H9 (cell line): ENCODE data around the gene ACTN4. TPM values are rescaled to one million over a fixed set of nuclear protein-coding genes. Genes with fewer than 3 reads are reported as not detected.

Experiments
- DNase-seq: peaks from one replicate; pipeline ENCODE4 v3.0.0-alpha.2; 2017
- H2AFZ ChIP-seq: one replicate; pipeline ENCODE4 v1.6.1; 2013; ENCODE audit warnings: mild to moderate bottlenecking, low read length, control low read depth, moderate library complexity
- H2AK5ac ChIP-seq: 2 replicates; pipeline ENCODE4 v1.6.1; 2013; ENCODE audit warnings: low read length, control low read depth, mixed read lengths; ENCODE audit not compliant: insufficient read length
- H2BK120ac ChIP-seq: one replicate; pipeline ENCODE4 v1.6.1; 2013; ENCODE audit warnings: low read depth, mild to moderate bottlenecking, low read length, control low read depth, inconsistent platforms; ENCODE audit not compliant: poor library complexity, severe bottlenecking
- H2BK12ac ChIP-seq: 2 replicates; pipeline ENCODE4 v1.6.1; 2013; ENCODE audit warnings: low read length, control low read depth, mixed read lengths, low read depth; ENCODE audit not compliant: insufficient read length
- H2BK15ac ChIP-seq: 2 replicates; pipeline ENCODE4 v1.6.1; 2013; ENCODE audit warnings: low read depth, low read length, control low read depth
- H2BK20ac ChIP-seq: one replicate; pipeline ENCODE4 v1.6.1; 2013; ENCODE audit warnings: low read depth, mild to moderate bottlenecking, low read length, control low read depth, inconsistent platforms; ENCODE audit not compliant: poor library complexity, severe bottlenecking
- H2BK5ac ChIP-seq: 2 replicates; pipeline ENCODE4 v1.6.1; 2013; ENCODE audit warnings: low read length, control low read depth, mixed read lengths; ENCODE audit not compliant: insufficient read length
- H3K14ac ChIP-seq: 2 replicates; pipeline ENCODE4 v1.6.1; 2013; ENCODE audit warnings: low read length, control low read depth; ENCODE audit not compliant: insufficient read depth
- H3K18ac ChIP-seq: 2 replicates; pipeline ENCODE4 v1.6.1; 2013; ENCODE audit warnings: low read depth, mild to moderate bottlenecking, mixed read lengths, low read length, control low read depth; ENCODE audit not compliant: insufficient read length
- H3K23ac ChIP-seq: 2 replicates; pipeline ENCODE4 v1.6.1; 2013; ENCODE audit warnings: low read length, control low read depth, mixed read lengths, low read depth; ENCODE audit not compliant: insufficient read length
- H3K23me2 ChIP-seq: 2 replicates; pipeline ENCODE4 v1.6.1; 2013; ENCODE audit warnings: low read depth, mild to moderate bottlenecking, mixed read lengths, low read length, control low read depth; ENCODE audit not compliant: insufficient read length, poor library complexity, severe bottlenecking
- H3K27ac ChIP-seq: 2 replicates; pipeline ENCODE4 v1.5.1; 2013; ENCODE audit warnings: low read length, control low read depth, mixed read lengths, low read depth; ENCODE audit not compliant: insufficient read length
- H3K27me3 ChIP-seq: 2 replicates; pipeline ENCODE4 v1.6.1; 2013; ENCODE audit warnings: low read length, control low read depth, inconsistent platforms; ENCODE audit not compliant: insufficient read depth
- H3K4ac ChIP-seq: 2 replicates; pipeline ENCODE4 v1.6.1; 2013; ENCODE audit warnings: low read depth, mild to moderate bottlenecking, control low read depth, inconsistent platforms, low read length, moderate library complexity
- H3K4me1 ChIP-seq: 2 replicates; pipeline ENCODE4 v1.6.1; 2013; ENCODE audit warnings: low read length, control low read depth, inconsistent platforms; ENCODE audit not compliant: insufficient read depth
- H3K4me2 ChIP-seq: 2 replicates; pipeline ENCODE4 v1.6.1; 2013; ENCODE audit warnings: low read length, control low read depth, mixed read lengths; ENCODE audit not compliant: insufficient read length, insufficient read depth
- H3K56ac ChIP-seq: 2 replicates; pipeline ENCODE4 v1.6.1; 2013; ENCODE audit warnings: low read depth, mild to moderate bottlenecking, mixed read lengths, low read length, control low read depth; ENCODE audit not compliant: insufficient read length
- H3K79me1 ChIP-seq: 2 replicates; pipeline ENCODE4 v1.6.1; 2013; ENCODE audit warnings: low read depth, mild to moderate bottlenecking, moderate library complexity, low read length, control low read depth, inconsistent platforms; ENCODE audit not compliant: insufficient read depth, poor library complexity, severe bottlenecking
- H3K79me2 ChIP-seq: 2 replicates; pipeline ENCODE4 v1.6.1; 2013; ENCODE audit warnings: low read length, control low read depth, inconsistent platforms; ENCODE audit not compliant: insufficient read depth
- H3K9ac ChIP-seq: 2 replicates; pipeline ENCODE4 v1.6.1; 2013; ENCODE audit warnings: low read length, control low read depth, mixed read lengths; ENCODE audit not compliant: insufficient read length; ENCODE audit errors: extremely low read depth
- H3K9me3 ChIP-seq: one replicate; pipeline ENCODE4 v1.6.1; 2013; ENCODE audit warnings: low read depth, low read length, inconsistent platforms; ENCODE audit not compliant: control insufficient read depth
- H3T11ph ChIP-seq: one replicate; pipeline ENCODE4 v1.6.1; 2013; ENCODE audit warnings: mild to moderate bottlenecking, low read length, control low read depth, inconsistent platforms
- H4K20me1 ChIP-seq: one replicate; pipeline ENCODE4 v1.6.1; 2013; ENCODE audit not compliant: control insufficient read depth, insufficient read length, insufficient read depth
- H4K5ac ChIP-seq: 2 replicates; pipeline ENCODE4 v1.6.1; 2013; ENCODE audit warnings: low read depth, mild to moderate bottlenecking, mixed read lengths, low read length, control low read depth; ENCODE audit not compliant: insufficient read length
- H4K8ac ChIP-seq: replicated peaks from 2 replicates; pipeline ENCODE4 v1.6.1; 2013; ENCODE audit warnings: low read length, control low read depth, mixed read lengths, low read depth; ENCODE audit not compliant: insufficient read length
- H4K91ac ChIP-seq: 2 replicates; pipeline ENCODE4 v1.6.1; 2013; ENCODE audit warnings: low read depth, mild to moderate bottlenecking, moderate library complexity, mixed read lengths, low read length, control low read depth; ENCODE audit not compliant: insufficient read length
- H3K27ac Mint-ChIP-seq, 3 experiments: 2 replicates in 2 of 3; 3 replicates in 1 of 3; pipeline ENCODE4 v1.8.0; 2020 to 2021; ENCODE audit warnings: mixed read lengths in 3 of 3, mild to moderate bottlenecking in 1 of 3, moderate library complexity in 1 of 3
- H3K27me3 Mint-ChIP-seq: 2 replicates; pipeline ENCODE4 v1.8.0; 2021; ENCODE audit warnings: low read depth, mild to moderate bottlenecking, moderate library complexity, mixed read lengths
- H3K36me3 Mint-ChIP-seq, 3 experiments: 2 replicates in 2 of 3; 3 replicates in 1 of 3; pipeline ENCODE4 v1.8.0; 2020 to 2021; ENCODE audit warnings: low read depth in 3 of 3, mixed read lengths in 3 of 3; ENCODE audit not compliant: insufficient read depth in 1 of 3
- H3K4me1 Mint-ChIP-seq, 2 experiments: 2 replicates each; pipeline ENCODE4 v1.8.0; 2020; ENCODE audit warnings: mixed read lengths in 2 of 2
- H3K4me3 Mint-ChIP-seq, 2 experiments: 2 replicates in 1 of 2; 3 replicates in 1 of 2; pipeline ENCODE4 v1.8.0; 2020 to 2021; ENCODE audit warnings: mild to moderate bottlenecking in 2 of 2, mixed read lengths in 2 of 2, moderate library complexity in 1 of 2
- H3K9me3 Mint-ChIP-seq, 2 experiments: 2 replicates in 1 of 2; 3 replicates in 1 of 2; pipeline ENCODE4 v1.8.0; 2020; ENCODE audit warnings: mild to moderate bottlenecking in 2 of 2, mixed read lengths in 2 of 2, moderate library complexity in 1 of 2
- WGBS: extraction: QIAGEN DNeasy Blood & Tissue Kit; methylation state at CpG from one replicate; pipeline ENCODE4 v1.1.7; 2013; ENCODE audit warnings: missing lambda C conversion rate, low lambda C conversion rate, mixed read lengths; ENCODE audit not compliant: insufficient read length; ENCODE audit errors: extremely low coverage; 5-methylcytosine and 5-hydroxymethylcytosine counted together
- total RNA-seq: library from RNA; stranded (reverse); gene quantifications from 2 replicates; pipeline ENCODE4 v1.2.1, GENCODE V29; 2021
- TF ChIP-seq, protein P1 (sequence below): fragments of 200-600 bp; sonication (generic); conservative IDR thresholded peaks from 3 replicates; pipeline ENCODE4 v1.8.0; 2021; ENCODE audit warnings: antibody characterized with exemption, mild to moderate bottlenecking

Gene ACTN4
- total RNA-seq, 1 experiment from 2014 or later = 369 TPM

DNA sequence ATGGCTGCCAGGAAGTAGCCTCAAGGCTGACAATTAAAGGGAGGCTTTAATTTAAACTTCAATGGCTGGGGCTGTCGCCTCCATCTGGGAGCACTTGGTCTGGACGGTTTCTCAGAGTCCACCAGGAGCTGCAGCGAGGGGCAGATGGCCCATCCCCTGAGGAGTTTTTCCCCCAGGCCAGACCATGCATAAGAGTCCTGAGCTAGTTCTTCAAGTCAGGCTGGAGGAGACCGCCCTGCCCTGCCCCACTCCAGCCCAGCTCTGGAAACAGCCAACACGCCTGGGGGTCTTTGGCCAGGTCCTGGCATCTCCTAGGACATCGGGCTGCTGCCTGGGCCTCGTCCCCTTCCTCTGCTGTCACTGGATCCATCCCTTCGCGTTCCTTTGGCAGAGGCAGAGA, 5.3 kb upstream of the ACTN4 start:
- no peak overlapping the region for H2AK5ac ChIP-seq
- peak overlapping the region; percentile 44 for H3K9ac ChIP-seq
- no peaks in the 10 kb centered on the region for H3K79me2 ChIP-seq
- Mint-ChIP-seq H3K4me1 (peaks cover 14 to 18% of the 10 kb centered on the region in 2 experiments), H3K4me3 (no peak overlapping the region), H3K9me3 (no peaks in the 10 kb centered on the region), H3K27ac (peak overlapping the region in 1 of 3 experiments; percentile 59; a peak in 1 of 7 replicates), H3K27me3 (no peaks in the 10 kb centered on the region), H3K36me3 (peaks cover 0 to 3% (median 0%) of the 10 kb centered on the region in 3 experiments; a peak in 4 of 7 replicates)
- H2BK15ac ChIP-seq = no peak overlapping the region; the same call in 1 of the 2 replicates
- no peaks in the 10 kb centered on the region for H3K79me1 ChIP-seq
- no peak overlapping the region for H2BK5ac ChIP-seq
- H3K4ac ChIP-seq = no peak overlapping the region
- H3K23ac ChIP-seq = no peak overlapping the region
- no peak overlapping the region for H3K18ac ChIP-seq
- no peak overlapping the region for H3K56ac ChIP-seq
- H2BK120ac ChIP-seq = no peak overlapping the region
- 0 out of 2 replicates have a peak overlapping the region, but pooled peaks have one; percentile 65 for H3K14ac ChIP-seq
- no peaks in the 10 kb centered on the region for H3K27me3 ChIP-seq
- no peak overlapping the region for H4K8ac ChIP-seq
- DNase-seq = no peak
- no peak overlapping the region for H2AFZ ChIP-seq
- WGBS = no CpG with 5 or more reads among the region's 9 CpGs
- no peak overlapping the region for H3K27ac ChIP-seq
- no peaks in the 10 kb centered on the region for H4K20me1 ChIP-seq
- H3K23me2 ChIP-seq = no peaks in the 10 kb centered on the region
- H3K4me2 ChIP-seq = no peak overlapping the region
- H2BK20ac ChIP-seq = no peak overlapping the region
- H4K5ac ChIP-seq = no peak overlapping the region
- H3K9me3 ChIP-seq = no peaks in the 10 kb centered on the region
- no peak overlapping the region for H4K91ac ChIP-seq
- TF ChIP-seq, protein P1, sequence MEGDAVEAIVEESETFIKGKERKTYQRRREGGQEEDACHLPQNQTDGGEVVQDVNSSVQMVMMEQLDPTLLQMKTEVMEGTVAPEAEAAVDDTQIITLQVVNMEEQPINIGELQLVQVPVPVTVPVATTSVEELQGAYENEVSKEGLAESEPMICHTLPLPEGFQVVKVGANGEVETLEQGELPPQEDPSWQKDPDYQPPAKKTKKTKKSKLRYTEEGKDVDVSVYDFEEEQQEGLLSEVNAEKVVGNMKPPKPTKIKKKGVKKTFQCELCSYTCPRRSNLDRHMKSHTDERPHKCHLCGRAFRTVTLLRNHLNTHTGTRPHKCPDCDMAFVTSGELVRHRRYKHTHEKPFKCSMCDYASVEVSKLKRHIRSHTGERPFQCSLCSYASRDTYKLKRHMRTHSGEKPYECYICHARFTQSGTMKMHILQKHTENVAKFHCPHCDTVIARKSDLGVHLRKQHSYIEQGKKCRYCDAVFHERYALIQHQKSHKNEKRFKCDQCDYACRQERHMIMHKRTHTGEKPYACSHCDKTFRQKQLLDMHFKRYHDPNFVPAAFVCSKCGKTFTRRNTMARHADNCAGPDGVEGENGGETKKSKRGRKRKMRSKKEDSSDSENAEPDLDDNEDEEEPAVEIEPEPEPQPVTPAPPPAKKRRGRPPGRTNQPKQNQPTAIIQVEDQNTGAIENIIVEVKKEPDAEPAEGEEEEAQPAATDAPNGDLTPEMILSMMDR = no peak
- H3T11ph ChIP-seq = peak overlapping the region; percentile 37
- H2BK12ac ChIP-seq = peak overlapping the region; percentile 82
- H3K4me1 ChIP-seq = no peaks in the 10 kb centered on the region; the same call in 1 of the 2 replicates
